ENCODE data around the gene SCNN1A. TPM values are rescaled to one million over a fixed set of nuclear protein-coding genes. Genes with fewer than 3 reads are reported as not detected.

Gene SCNN1A
- total RNA-seq, 1 experiment from 2014 or later: 111 TPM

- H2BK20ac ChIP-seq (ENCODE audit: low read depth, low read length, poor library complexity, severe bottlenecking): no peak overlapping the region
- no peak overlapping the region for H4K8ac ChIP-seq (replicated peaks; ENCODE audit: insufficient read length, low read depth, low read length)
- H3K4me2 ChIP-seq (ENCODE audit: insufficient read depth, insufficient read length, low read length): no peak overlapping the region
- no peak overlapping the region for H4K5ac ChIP-seq (ENCODE audit: insufficient read length, low read depth, low read length)
- H2BK15ac ChIP-seq (ENCODE audit: low read depth, low read length): no peak overlapping the region
- H2AK5ac ChIP-seq (ENCODE audit: insufficient read length, low read length): no peak overlapping the region
- peaks cover 17% of the 10 kb centered on the region; the same call in 1 of the 2 replicates for H3K4me1 ChIP-seq (ENCODE audit: insufficient read depth, low read length)
- H3K27ac ChIP-seq (ENCODE audit: insufficient read length, low read depth, low read length): no peak overlapping the region
- H4K91ac ChIP-seq (ENCODE audit: insufficient read length, low read depth, low read length): no peak overlapping the region
- H3K27ac Mint-ChIP-seq: peak overlapping the region in 2 of 3 experiments; percentile 95 to 97; a peak in 4 of 7 replicates
- H3K27me3 ChIP-seq (ENCODE audit: insufficient read depth, low read length): no peaks in the 10 kb centered on the region
- peaks cover 57 to 68% of the 10 kb centered on the region in 2 experiments for H3K4me1 Mint-ChIP-seq
- no peak overlapping the region for H2BK12ac ChIP-seq (ENCODE audit: insufficient read length, low read depth, low read length)
- H3K23me2 ChIP-seq (ENCODE audit: insufficient read length, low read depth, low read length, poor library complexity, severe bottlenecking): no peaks in the 10 kb centered on the region
- TF ChIP-seq CTCF (conservative IDR thresholded peaks at IDR 0.05): no peak
- DNase-seq: no peak
- H3K79me1 ChIP-seq (ENCODE audit: insufficient read depth, low read depth, low read length, poor library complexity, severe bottlenecking): no peaks in the 10 kb centered on the region
- no peak overlapping the region for H3K18ac ChIP-seq (ENCODE audit: insufficient read length, low read depth, low read length)
- no peak overlapping the region for H3K4ac ChIP-seq (ENCODE audit: low read depth, low read length)
- no peak overlapping the region for H3K9ac ChIP-seq (ENCODE audit: extremely low read depth, insufficient read length, low read length)
- no peaks in the 10 kb centered on the region for H3K9me3 ChIP-seq (ENCODE audit: control insufficient read depth, low read depth, low read length)
- H3K14ac ChIP-seq (ENCODE audit: insufficient read depth, low read length): no peak overlapping the region
- no peaks in the 10 kb centered on the region for H3K9me3 Mint-ChIP-seq
- no peak overlapping the region for H2BK5ac ChIP-seq (ENCODE audit: insufficient read length, low read length)
- H3K56ac ChIP-seq (ENCODE audit: insufficient read length, low read depth, low read length): no peak overlapping the region
- H2BK120ac ChIP-seq (ENCODE audit: low read depth, low read length, poor library complexity, severe bottlenecking): no peak overlapping the region
- no peak overlapping the region; a peak in 1 of 5 replicates for H3K4me3 Mint-ChIP-seq
- no peaks in the 10 kb centered on the region for H3K27me3 Mint-ChIP-seq (ENCODE audit: low read depth)
- no CpG with 5 or more reads among the region's 6 CpGs for whole genome bisulfite sequencing (ENCODE audit: extremely low coverage, insufficient read length, low lambda C conversion rate)
- H3K36me3 Mint-ChIP-seq (ENCODE audit: insufficient read depth in 1 of 3, low read depth in 3 of 3): peaks cover 10 to 42% (median 32%) of the 10 kb centered on the region in 3 experiments; a peak in 5 of 7 replicates
- no peaks in the 10 kb centered on the region for H3K79me2 ChIP-seq (ENCODE audit: insufficient read depth, low read length)
- H3T11ph ChIP-seq (ENCODE audit: low read length): no peak overlapping the region
- no peak overlapping the region for H3K23ac ChIP-seq (ENCODE audit: insufficient read length, low read depth, low read length)
- H4K20me1 ChIP-seq (ENCODE audit: control insufficient read depth, insufficient read depth, insufficient read length): no peaks in the 10 kb centered on the region
- no peak overlapping the region for H2AFZ ChIP-seq (ENCODE audit: low read length)
These were observed 50.2 kb downstream of the SCNN1A start for GRCh38 chr12:6324936-6325750.

Data from H9 (cell line).